HL-60 (cell line): Measurements from ENCODE around the gene JTB.

Source experiments
- POLR2AphosphoS5 ChIP-seq: IDR thresholded peaks from 2 replicates; pipeline ENCODE4 v1.6.1; 2012; ENCODE audit warnings: low read depth
- TF ChIP-seq, protein P1 (sequence below): IDR thresholded peaks from one replicate; pipeline ENCODE4 v1.5.1; 2011; ENCODE audit warnings: low read length, control low read depth, inconsistent platforms; ENCODE audit not compliant: insufficient read depth
- TF ChIP-seq, protein P2 (sequence below): IDR thresholded peaks from 2 replicates; pipeline ENCODE4 v1.6.1; 2012; ENCODE audit warnings: low read depth; ENCODE audit not compliant: insufficient replicate concordance

DNA sequence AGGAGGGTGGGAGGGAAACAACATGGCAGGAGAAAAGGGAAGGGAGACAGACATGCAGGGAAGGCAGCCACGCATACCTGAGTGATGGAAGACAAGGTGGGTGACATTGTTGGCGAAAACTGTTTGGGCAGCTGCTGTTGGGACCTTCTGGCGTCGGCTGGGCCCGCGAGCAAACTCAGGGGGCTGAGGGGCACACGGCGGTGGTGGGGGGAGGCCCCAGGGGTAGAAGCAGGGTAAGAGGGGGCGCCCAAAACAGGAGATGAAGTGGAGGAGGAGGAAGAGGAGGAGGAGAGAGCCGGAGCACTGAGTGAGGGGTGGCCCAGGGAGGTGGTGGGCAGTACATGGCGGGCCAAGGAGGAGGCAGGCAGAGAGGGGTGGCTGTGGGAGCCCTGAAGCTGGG lies 26.3 kb downstream of the JTB start:
- TF ChIP-seq, protein P1, sequence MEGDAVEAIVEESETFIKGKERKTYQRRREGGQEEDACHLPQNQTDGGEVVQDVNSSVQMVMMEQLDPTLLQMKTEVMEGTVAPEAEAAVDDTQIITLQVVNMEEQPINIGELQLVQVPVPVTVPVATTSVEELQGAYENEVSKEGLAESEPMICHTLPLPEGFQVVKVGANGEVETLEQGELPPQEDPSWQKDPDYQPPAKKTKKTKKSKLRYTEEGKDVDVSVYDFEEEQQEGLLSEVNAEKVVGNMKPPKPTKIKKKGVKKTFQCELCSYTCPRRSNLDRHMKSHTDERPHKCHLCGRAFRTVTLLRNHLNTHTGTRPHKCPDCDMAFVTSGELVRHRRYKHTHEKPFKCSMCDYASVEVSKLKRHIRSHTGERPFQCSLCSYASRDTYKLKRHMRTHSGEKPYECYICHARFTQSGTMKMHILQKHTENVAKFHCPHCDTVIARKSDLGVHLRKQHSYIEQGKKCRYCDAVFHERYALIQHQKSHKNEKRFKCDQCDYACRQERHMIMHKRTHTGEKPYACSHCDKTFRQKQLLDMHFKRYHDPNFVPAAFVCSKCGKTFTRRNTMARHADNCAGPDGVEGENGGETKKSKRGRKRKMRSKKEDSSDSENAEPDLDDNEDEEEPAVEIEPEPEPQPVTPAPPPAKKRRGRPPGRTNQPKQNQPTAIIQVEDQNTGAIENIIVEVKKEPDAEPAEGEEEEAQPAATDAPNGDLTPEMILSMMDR: no peak
- TF ChIP-seq, protein P2, sequence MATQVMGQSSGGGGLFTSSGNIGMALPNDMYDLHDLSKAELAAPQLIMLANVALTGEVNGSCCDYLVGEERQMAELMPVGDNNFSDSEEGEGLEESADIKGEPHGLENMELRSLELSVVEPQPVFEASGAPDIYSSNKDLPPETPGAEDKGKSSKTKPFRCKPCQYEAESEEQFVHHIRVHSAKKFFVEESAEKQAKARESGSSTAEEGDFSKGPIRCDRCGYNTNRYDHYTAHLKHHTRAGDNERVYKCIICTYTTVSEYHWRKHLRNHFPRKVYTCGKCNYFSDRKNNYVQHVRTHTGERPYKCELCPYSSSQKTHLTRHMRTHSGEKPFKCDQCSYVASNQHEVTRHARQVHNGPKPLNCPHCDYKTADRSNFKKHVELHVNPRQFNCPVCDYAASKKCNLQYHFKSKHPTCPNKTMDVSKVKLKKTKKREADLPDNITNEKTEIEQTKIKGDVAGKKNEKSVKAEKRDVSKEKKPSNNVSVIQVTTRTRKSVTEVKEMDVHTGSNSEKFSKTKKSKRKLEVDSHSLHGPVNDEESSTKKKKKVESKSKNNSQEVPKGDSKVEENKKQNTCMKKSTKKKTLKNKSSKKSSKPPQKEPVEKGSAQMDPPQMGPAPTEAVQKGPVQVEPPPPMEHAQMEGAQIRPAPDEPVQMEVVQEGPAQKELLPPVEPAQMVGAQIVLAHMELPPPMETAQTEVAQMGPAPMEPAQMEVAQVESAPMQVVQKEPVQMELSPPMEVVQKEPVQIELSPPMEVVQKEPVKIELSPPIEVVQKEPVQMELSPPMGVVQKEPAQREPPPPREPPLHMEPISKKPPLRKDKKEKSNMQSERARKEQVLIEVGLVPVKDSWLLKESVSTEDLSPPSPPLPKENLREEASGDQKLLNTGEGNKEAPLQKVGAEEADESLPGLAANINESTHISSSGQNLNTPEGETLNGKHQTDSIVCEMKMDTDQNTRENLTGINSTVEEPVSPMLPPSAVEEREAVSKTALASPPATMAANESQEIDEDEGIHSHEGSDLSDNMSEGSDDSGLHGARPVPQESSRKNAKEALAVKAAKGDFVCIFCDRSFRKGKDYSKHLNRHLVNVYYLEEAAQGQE: no peak
- TF ChIP-seq POLR2AphosphoS5: no peak
